Astrocyte (in vitro differentiated cells and primary cell): ENCODE measurements around the gene FLNC.

Source experiments
- CTCF ChIP-seq: IDR thresholded peaks from 2 replicates; pipeline ENCODE4 v1.5.1; 2011; ENCODE audit warnings: low read depth, mild to moderate bottlenecking, inconsistent platforms, low read length, moderate library complexity; ENCODE audit not compliant: insufficient read depth
- EZH2 ChIP-seq: IDR thresholded peaks from 2 replicates; pipeline ENCODE4 v1.6.1; 2012; ENCODE audit warnings: mild to moderate bottlenecking, low read length, inconsistent platforms; ENCODE audit not compliant: insufficient read depth

DNA sequence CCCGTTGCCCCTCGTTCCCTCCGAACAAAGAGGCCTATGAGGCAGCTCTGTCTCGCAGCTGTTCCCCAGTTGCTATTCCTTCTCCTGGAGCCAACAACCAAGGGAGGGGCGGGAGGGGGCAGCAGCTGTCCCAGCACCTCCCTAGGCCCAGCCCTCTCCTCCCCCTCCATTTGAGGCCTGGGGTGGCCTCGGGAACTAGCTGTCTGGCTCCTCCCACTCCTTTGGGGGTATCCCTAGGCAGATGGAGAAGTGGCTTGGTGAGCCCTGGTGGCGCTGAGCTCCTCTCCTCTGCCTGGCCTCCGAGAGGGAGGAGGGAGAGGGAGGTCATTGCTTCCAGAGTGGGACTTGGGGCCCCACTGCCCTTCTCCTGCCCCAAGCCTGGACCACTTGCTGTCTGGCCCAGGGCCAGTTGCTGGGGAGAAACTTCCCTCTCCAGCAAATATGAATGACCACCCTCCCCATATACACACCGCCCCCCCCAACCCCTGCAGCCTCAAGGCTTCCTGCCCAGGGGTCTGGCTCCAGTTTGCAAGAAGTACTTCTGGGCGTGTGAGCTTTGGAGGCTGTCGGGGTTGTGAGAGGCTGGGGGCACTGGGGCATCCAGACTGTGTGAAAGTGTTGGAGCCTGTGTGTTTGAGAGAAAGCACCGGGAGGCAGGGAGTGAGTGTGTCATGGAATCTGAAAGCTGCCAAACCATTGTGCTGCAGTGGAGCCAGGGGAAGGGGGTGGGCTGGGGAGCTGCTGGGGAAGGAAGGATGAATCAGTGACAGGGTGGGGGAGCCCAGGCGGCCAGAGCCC, 3.1 kb downstream of the FLNC start:
- TF ChIP-seq CTCF = no peak
- no peak for TF ChIP-seq EZH2
